HepG2 (cell line): ENCODE measurements around the gene SESN2. TPM values are rescaled to one million over a fixed set of nuclear protein-coding genes. Genes with fewer than 3 reads are reported as not detected.
A peak's percentile ranks its signal among the peaks of the same experiment; 100 is the strongest.

ENCODE experiments used
- CENPBD1 ChIP-seq: sonication (generic); formaldehyde crosslinking; IDR thresholded peaks from 2 replicates; pipeline ENCODE4 v1.8.0; 2022; ENCODE audit warnings: missing genetic modification reagents, low read depth, mild to moderate bottlenecking, borderline replicate concordance
- FOXK1 ChIP-seq: sonication (generic); formaldehyde crosslinking; IDR thresholded peaks from 2 replicates; pipeline ENCODE4 v1.4.0; 2020; ENCODE audit warnings: low read depth, missing genetic modification reagents, borderline replicate concordance
- HMG20A ChIP-seq: IDR thresholded peaks from 2 replicates; pipeline ENCODE4 v1.6.1; 2016; ENCODE audit warnings: borderline replicate concordance
- IKZF5 ChIP-seq: IDR thresholded peaks from 2 replicates; pipeline ENCODE4 v1.6.1; 2018; ENCODE audit warnings: missing genetic modification reagents, mild to moderate bottlenecking, missing compliant biosample characterization
- MXI1 ChIP-seq: IDR thresholded peaks from 3 replicates; pipeline ENCODE4 v1.6.1; 2012; ENCODE audit warnings: low read depth, low read length, inconsistent platforms, borderline replicate concordance
- MYPOP ChIP-seq: sonication (generic); formaldehyde crosslinking; IDR thresholded peaks from 2 replicates; pipeline ENCODE4 v1.8.1; 2023; ENCODE audit warnings: mild to moderate bottlenecking, moderate library complexity, missing genetic modification reagents
- NR2C2 ChIP-seq: sonication (generic); formaldehyde crosslinking; IDR thresholded peaks from 2 replicates; pipeline ENCODE4 v1.4.0; 2020; ENCODE audit warnings: missing genetic modification reagents, mild to moderate bottlenecking, moderate library complexity, borderline replicate concordance
- PHF5A ChIP-seq: IDR thresholded peaks from one replicate; pipeline ENCODE4 v1.6.1; 2018; ENCODE audit warnings: low read depth, missing genetic modification reagents; ENCODE audit not compliant: unreplicated experiment
- RCOR2 ChIP-seq: IDR thresholded peaks from 2 replicates; pipeline ENCODE4 v1.6.1; 2016; ENCODE audit warnings: missing biosample characterization, missing genetic modification reagents
- REL ChIP-seq: sonication (generic); formaldehyde crosslinking; conservative IDR thresholded peaks from 2 replicates; pipeline ENCODE4 v1.8.0; 2022; ENCODE audit warnings: mild to moderate bottlenecking, missing genetic modification reagents, moderate library complexity
- SMC3 ChIP-seq: IDR thresholded peaks from 2 replicates; pipeline ENCODE4 v1.6.1; 2011; ENCODE audit warnings: low read length, improper control_type of control experiment
- THAP9 ChIP-seq: sonication (generic); formaldehyde crosslinking; IDR thresholded peaks from 2 replicates; pipeline ENCODE4; 2020; ENCODE audit warnings: missing genetic modification reagents, mild to moderate bottlenecking, borderline replicate concordance
- THRA ChIP-seq: sonication (generic); formaldehyde crosslinking; IDR thresholded peaks from 2 replicates; pipeline ENCODE4 v1.4.0; 2020; ENCODE audit warnings: missing genetic modification reagents, borderline replicate concordance
- ZNF609 ChIP-seq: sonication (generic); formaldehyde crosslinking; IDR thresholded peaks from 2 replicates; pipeline ENCODE4 v1.4.0; 2020; ENCODE audit warnings: mild to moderate bottlenecking, missing genetic modification reagents, borderline replicate concordance
- ZNF768 ChIP-seq: sonication (generic); formaldehyde crosslinking; IDR thresholded peaks from 2 replicates; pipeline ENCODE4 v1.4.0; 2020; ENCODE audit warnings: missing genetic modification reagents
- polyA plus RNA-seq, 8 experiments: library from polyadenylated mRNA; depleted of rRNA in 3 of 8; stranded (reverse) in 7 of 8; unstranded in 1 of 8; fragments of >200 nt; fragmentation: Illumina TruSeq in 4 of 8; extraction: Trizol in 4 of 8; gene quantifications; 2 replicates each; pipeline versions ENCODE4 v1.2.1 to v1.2.3, GENCODE V29; 2011 to 2016; ENCODE audit warnings: low read depth in 4 of 8, missing spikeins in 1 of 8, mixed read lengths in 1 of 8; ENCODE audit not compliant: insufficient read depth in 1 of 8
- total RNA-seq, 5 experiments: library from RNA; depleted of rRNA; stranded (reverse); fragments of >200 nt; fragmentation: Illumina TruSeq; extraction: Trizol; gene quantifications; 2 replicates each; pipeline ENCODE4 v1.2.3, GENCODE V29; 2016; ENCODE audit warnings: low read depth in 1 of 5

The SESN2 gene
- total and polyA plus RNA-seq, 2 of the 13 experiments (the other 11 are each of a cell fraction or from before 2014, with no cell fraction given), result 13.2 to 19.1 TPM

GRCh38 chr1:28313702-28314546 is 54.6 kb downstream of the SESN2 start (continued):
- peak; percentile 55 for TF ChIP-seq NR2C2
- TF ChIP-seq MXI1, result peak; percentile 50; the same call in 1 of the 3 replicates
- peak; percentile 29; the same call in 1 of the 2 replicates for TF ChIP-seq SMC3
- peak; percentile 63; the same call in 1 of the 2 replicates for TF ChIP-seq HMG20A (CRISPR knock-in tag)
- TF ChIP-seq THAP9, result peak; percentile 26; the same call in 1 of the 2 replicates
- peak; percentile 64 for TF ChIP-seq RCOR2 (CRISPR knock-in tag)
- no peak for TF ChIP-seq CENPBD1 (CRISPR knock-in tag)
- peak; percentile 32; the same call in 1 of the 2 replicates for TF ChIP-seq IKZF5 (CRISPR knock-in tag)
- peak; percentile 74 for TF ChIP-seq FOXK1 (CRISPR knock-in tag)
- 0 out of 2 replicates have a peak, but pooled peaks have one; percentile 60 for TF ChIP-seq MYPOP
- TF ChIP-seq PHF5A (CRISPR knock-in tag), result peak; percentile 25
- peak; percentile 44; the same call in 1 of the 2 replicates for TF ChIP-seq ZNF609
- TF ChIP-seq THRA (CRISPR knock-in tag), result peak; percentile 38; the same call in 1 of the 2 replicates
- TF ChIP-seq ZNF768 (CRISPR knock-in tag), result peak; percentile 50
- TF ChIP-seq REL, result no peak
